Stimulated activated naive CD8-positive, alpha-beta T cell treated with anti-CD3 and anti-CD28 coated beads, Interleukin-15, Interleukin-2, amounts not matched to agents 100 ng/mL and 50 ng/mL, for 24 hours (primary cell): ENCODE measurements around the gene EXOG.
"Not testable (repeated sequence)": the region's sequence is repeated elsewhere in the genome, so short reads cannot be mapped to it uniquely, and the experiment has no call there.

Experiments used
- H3K27ac Mint-ChIP-seq: one replicate; pipeline ENCODE4 v1.8.0; 2021; ENCODE audit warnings: mild to moderate bottlenecking, mixed read lengths
- H3K27me3 Mint-ChIP-seq: one replicate; pipeline ENCODE4 v1.8.0; 2021; ENCODE audit warnings: mixed read lengths
- H3K36me3 Mint-ChIP-seq: one replicate; pipeline ENCODE4 v1.8.0; 2021; ENCODE audit warnings: low read depth, mixed read lengths
- H3K4me1 Mint-ChIP-seq: one replicate; pipeline ENCODE4 v1.8.0; 2021; ENCODE audit warnings: low read depth, mixed read lengths
- H3K4me3 Mint-ChIP-seq: one replicate; pipeline ENCODE4 v1.8.0; 2021; ENCODE audit warnings: mild to moderate bottlenecking, mixed read lengths
- H3K9me3 Mint-ChIP-seq: one replicate; pipeline ENCODE4 v1.8.0; 2021; ENCODE audit warnings: mixed read lengths

Gene EXOG

DNA sequence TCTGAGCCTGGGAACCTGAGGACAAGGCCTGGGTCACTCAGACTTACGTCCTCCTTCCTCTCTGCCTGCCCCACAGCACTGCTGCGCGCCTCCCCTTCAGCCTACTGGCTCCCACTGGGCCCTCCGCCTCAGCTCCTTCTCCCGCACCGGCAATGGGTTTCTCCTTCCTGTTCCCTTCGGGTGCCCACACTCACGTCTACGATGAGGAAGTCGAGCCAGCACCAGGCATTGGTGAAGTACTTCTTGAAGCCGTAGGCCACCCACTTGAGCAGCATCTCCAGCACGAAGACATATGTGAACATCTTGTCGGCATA is 70.0 kb downstream of the EXOG start:
- Mint-ChIP-seq H3K27me3 (no peaks in the 10 kb centered on the region), H3K4me3 (no peak overlapping the region)

DNA sequence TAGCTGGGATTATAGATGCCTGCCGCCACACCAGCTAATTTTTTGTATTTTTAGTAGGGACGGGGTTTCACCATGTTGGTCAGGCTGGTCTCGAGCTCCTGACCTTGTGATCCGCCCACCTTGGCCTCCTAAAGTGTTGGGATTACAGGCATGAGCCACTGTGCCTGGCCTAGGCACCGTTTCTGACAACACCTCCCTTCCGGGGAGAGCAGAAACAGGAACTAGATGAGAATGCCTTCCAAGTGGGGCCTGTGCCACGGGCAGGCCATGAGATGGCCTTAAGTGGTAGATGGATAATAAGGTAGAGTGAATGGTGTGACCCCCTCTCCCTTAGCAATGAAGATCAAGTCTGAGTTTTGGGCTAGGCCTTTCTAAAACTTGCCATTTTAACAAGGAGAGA is 70.7 kb downstream of the EXOG start:
- H3K27me3 Mint-ChIP-seq, H3K36me3 Mint-ChIP-seq, H3K27ac Mint-ChIP-seq, H3K9me3 Mint-ChIP-seq, H3K4me1 Mint-ChIP-seq, H3K4me3 Mint-ChIP-seq: not testable (repeated sequence)

More for the DNA sequence above, 70.0 kb downstream of the EXOG start:
- H3K4me1 Mint-ChIP-seq: no peaks in the 10 kb centered on the region
- no peak overlapping the region for H3K27ac Mint-ChIP-seq
- no peaks in the 10 kb centered on the region for H3K9me3 Mint-ChIP-seq
- H3K36me3 Mint-ChIP-seq: no peaks in the 10 kb centered on the region

DNA sequence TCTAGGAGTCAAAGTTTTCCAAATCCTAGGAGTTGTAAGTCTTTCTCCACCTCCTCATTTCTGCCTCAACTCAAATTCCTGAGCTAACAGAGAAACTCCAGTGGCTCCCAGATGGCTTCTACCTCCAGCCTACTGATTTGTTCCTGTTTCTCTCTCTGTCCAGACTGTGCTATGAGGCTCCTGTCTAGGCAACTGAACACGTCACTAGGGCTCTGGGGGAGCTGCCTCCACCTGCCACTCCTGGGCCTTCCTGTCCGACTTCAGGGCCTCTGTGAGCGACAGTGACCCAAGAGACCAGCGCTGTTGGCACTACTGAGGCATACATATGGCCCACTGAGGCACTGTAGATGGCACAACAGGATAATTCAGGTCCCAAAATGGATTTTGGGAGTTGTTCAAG is 71.4 kb downstream of the EXOG start:
- H3K9me3 Mint-ChIP-seq: no peaks in the 10 kb centered on the region
- H3K27ac Mint-ChIP-seq: no peak overlapping the region
- no peaks in the 10 kb centered on the region for H3K4me1 Mint-ChIP-seq
- H3K27me3 Mint-ChIP-seq: no peaks in the 10 kb centered on the region
- H3K36me3 Mint-ChIP-seq: no peaks in the 10 kb centered on the region
- no peak overlapping the region for H3K4me3 Mint-ChIP-seq

DNA sequence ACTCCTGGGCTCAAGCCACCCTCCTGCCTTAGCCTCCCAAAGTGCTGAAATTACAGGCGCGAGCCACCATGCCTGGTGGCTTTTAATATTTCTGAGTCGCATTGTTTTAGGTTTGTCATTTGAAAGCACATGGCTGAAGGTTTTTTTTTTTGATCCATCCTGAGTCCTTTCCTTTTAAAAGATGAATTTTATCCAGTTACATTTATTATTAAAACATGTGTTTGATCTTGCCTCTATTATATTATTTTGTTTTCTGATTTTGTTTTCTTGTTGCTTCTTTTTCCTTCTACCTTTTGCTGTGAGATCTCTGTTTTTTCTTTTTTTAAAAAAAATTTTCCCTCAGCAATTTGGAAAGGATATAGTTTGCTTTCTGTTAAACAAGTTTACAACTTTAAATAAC is 77.0 kb downstream of the EXOG start:
- Mint-ChIP-seq H3K36me3 (no peaks in the 10 kb centered on the region), H3K4me3 (no peak overlapping the region), H3K4me1 (no peaks in the 10 kb centered on the region), H3K27ac (no peak overlapping the region), H3K9me3 (no peaks in the 10 kb centered on the region), H3K27me3 (no peaks in the 10 kb centered on the region)

DNA sequence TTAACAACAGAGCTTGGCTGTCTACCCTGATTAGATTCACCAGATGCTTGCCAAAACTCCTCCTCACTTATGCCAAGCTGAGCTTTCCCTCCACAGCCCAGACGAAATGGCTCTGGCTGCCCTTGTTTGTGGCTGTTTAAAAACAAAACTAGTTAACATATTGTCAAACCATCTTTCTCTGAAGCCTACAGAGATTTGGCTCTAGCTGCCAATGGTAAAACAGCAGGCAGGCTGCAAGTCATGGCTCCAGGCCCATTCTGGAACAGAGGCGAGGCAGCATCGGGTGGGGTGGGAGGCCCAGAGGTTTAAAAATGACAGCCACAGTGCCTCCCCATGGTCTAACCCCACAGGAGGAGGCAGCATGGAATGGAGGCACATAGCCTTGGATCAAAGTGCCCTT is 77.4 kb downstream of the EXOG start:
- Mint-ChIP-seq H3K4me3 (no peak overlapping the region), H3K27ac (no peak overlapping the region), H3K9me3 (no peaks in the 10 kb centered on the region), H3K36me3 (no peaks in the 10 kb centered on the region), H3K4me1 (no peaks in the 10 kb centered on the region), H3K27me3 (no peaks in the 10 kb centered on the region)

DNA sequence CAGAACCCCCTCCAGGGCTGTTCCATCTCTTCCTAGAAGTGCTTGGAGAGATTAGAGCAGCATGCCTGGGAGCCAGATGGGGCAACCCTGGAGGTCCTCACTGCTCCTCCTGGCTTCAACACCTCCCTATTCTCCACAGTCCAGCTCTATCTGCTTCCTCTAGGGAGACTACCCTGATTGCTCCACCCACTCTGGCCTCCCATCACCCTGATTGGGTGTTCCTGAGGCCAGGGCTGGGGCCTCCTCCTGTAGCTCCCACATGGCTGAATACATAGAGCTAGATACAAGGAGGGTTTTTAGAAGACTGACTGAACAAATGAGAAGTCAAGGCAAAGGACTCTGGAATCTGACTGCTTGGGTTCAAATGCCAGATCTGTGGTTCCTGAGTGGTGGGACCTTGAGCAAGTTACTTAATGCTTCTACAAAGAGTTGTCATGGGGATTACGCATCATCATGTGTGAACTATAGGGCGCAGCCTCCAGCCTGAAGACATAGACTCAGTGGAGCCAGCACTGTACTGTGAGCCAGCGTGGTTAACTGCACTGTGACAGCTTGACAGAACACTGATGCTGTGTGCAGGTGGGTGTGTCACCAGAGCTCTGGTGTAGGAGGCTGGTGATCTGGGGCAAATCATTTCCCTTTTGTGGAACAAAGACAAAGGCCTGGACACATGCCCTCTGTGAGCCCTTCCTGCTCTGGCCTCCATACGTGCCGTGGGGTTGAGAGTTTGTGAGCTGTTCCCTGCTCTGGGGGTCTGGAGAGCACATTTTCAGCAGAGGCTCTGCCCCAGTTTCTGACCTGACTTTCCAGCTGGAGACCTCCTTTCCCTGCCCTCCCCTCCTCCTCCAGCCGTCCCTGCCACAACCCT is 78.5 kb downstream of the EXOG start:
- Mint-ChIP-seq H3K27me3 (no peaks in the 10 kb centered on the region), H3K9me3 (no peaks in the 10 kb centered on the region)

DNA sequence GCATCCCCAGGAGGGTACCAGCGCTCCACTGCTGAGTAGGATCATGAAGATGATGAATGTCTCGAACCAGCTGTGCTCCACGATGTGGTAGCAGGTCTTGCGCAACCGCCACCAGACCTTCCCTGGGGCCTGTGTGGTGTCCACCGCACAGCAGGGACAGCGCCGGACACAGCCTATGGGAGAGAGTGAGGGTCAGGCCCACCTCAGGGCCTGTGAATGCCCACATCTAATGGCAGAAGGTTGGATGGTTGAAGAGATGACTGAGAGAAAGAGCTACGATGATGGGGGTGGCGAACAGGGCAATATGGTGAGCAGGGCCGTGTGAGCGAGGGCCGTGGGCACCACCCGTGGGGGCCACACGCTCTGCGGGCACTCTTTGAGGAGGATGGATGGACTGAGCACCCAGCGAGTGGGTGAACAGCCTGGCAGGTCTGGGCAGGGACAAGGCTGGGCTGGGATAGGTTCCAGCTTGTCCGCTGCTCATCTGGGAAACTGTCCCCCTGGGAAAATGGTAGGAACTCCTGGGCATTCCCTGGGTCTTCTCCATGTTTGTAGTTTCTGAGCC is 79.2 kb downstream of the EXOG start:
- Mint-ChIP-seq H3K9me3 (no peaks in the 10 kb centered on the region), H3K36me3 (no peaks in the 10 kb centered on the region), H3K4me3 (no peak overlapping the region), H3K27ac (no peak overlapping the region), H3K27me3 (no peaks in the 10 kb centered on the region), H3K4me1 (no peaks in the 10 kb centered on the region)

More for the DNA sequence above, 78.5 kb downstream of the EXOG start:
- Mint-ChIP-seq H3K36me3 (no peaks in the 10 kb centered on the region), H3K27ac (no peak overlapping the region), H3K4me1 (no peaks in the 10 kb centered on the region), H3K4me3 (no peak overlapping the region)
